ENCODE measurements around the gene FAM217A. TPM values are rescaled to one million over a fixed set of nuclear protein-coding genes. Genes with fewer than 3 reads are reported as not detected.

Gene FAM217A
- total and polyA plus RNA-seq, 9 of the 15 experiments (the other 6 are each of a cell fraction or from before 2014, with no cell fraction given) = not detected

GRCh38 chr6:4055420-4056041 lies 23.4 kb downstream of the FAM217A start (continued):
- TF ChIP-seq, protein P1, sequence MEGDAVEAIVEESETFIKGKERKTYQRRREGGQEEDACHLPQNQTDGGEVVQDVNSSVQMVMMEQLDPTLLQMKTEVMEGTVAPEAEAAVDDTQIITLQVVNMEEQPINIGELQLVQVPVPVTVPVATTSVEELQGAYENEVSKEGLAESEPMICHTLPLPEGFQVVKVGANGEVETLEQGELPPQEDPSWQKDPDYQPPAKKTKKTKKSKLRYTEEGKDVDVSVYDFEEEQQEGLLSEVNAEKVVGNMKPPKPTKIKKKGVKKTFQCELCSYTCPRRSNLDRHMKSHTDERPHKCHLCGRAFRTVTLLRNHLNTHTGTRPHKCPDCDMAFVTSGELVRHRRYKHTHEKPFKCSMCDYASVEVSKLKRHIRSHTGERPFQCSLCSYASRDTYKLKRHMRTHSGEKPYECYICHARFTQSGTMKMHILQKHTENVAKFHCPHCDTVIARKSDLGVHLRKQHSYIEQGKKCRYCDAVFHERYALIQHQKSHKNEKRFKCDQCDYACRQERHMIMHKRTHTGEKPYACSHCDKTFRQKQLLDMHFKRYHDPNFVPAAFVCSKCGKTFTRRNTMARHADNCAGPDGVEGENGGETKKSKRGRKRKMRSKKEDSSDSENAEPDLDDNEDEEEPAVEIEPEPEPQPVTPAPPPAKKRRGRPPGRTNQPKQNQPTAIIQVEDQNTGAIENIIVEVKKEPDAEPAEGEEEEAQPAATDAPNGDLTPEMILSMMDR (IDR thresholded peaks at IDR 0.05 in 2 of 3, conservative IDR thresholded peaks at IDR 0.05 in 1 of 3; ENCODE audit: insufficient read depth in 2 of 3, low read depth in 1 of 3, low read length in 3 of 3) = peak; percentile 48 to 77 (median 48); a peak in 3 of 6 replicates
- peak; percentile 78 to 83 for TF ChIP-seq RAD21 (CRISPR knock-in tag; conservative IDR thresholded peaks at IDR 0.05 in 1 of 2, IDR thresholded peaks at IDR 0.05 in 1 of 2)
- no peak for TF ChIP-seq SMARCE1 (IDR thresholded peaks at IDR 0.05)
- no peak for TF ChIP-seq HLTF (IDR thresholded peaks at IDR 0.05)
- TF ChIP-seq ZNF639 (CRISPR knock-in tag; conservative IDR thresholded peaks at IDR 0.05 in 1 of 2, IDR thresholded peaks at IDR 0.05 in 1 of 2) = no peak
- TF ChIP-seq, protein P2, sequence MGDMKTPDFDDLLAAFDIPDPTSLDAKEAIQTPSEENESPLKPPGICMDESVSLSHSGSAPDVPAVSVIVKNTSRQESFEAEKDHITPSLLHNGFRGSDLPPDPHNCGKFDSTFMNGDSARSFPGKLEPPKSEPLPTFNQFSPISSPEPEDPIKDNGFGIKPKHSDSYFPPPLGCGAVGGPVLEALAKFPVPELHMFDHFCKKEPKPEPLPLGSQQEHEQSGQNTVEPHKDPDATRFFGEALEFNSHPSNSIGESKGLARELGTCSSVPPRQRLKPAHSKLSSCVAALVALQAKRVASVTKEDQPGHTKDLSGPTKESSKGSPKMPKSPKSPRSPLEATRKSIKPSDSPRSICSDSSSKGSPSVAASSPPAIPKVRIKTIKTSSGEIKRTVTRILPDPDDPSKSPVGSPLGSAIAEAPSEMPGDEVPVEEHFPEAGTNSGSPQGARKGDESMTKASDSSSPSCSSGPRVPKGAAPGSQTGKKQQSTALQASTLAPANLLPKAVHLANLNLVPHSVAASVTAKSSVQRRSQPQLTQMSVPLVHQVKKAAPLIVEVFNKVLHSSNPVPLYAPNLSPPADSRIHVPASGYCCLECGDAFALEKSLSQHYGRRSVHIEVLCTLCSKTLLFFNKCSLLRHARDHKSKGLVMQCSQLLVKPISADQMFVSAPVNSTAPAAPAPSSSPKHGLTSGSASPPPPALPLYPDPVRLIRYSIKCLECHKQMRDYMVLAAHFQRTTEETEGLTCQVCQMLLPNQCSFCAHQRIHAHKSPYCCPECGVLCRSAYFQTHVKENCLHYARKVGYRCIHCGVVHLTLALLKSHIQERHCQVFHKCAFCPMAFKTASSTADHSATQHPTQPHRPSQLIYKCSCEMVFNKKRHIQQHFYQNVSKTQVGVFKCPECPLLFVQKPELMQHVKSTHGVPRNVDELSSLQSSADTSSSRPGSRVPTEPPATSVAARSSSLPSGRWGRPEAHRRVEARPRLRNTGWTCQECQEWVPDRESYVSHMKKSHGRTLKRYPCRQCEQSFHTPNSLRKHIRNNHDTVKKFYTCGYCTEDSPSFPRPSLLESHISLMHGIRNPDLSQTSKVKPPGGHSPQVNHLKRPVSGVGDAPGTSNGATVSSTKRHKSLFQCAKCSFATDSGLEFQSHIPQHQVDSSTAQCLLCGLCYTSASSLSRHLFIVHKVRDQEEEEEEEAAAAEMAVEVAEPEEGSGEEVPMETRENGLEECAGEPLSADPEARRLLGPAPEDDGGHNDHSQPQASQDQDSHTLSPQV (IDR thresholded peaks at IDR 0.05) = 0 out of 2 replicates have a peak, but pooled peaks have one; percentile 30
- no peak for TF ChIP-seq NUFIP1 (IDR thresholded peaks at IDR 0.05; ENCODE audit: partially characterized antibody)
- TF ChIP-seq, protein P3, sequence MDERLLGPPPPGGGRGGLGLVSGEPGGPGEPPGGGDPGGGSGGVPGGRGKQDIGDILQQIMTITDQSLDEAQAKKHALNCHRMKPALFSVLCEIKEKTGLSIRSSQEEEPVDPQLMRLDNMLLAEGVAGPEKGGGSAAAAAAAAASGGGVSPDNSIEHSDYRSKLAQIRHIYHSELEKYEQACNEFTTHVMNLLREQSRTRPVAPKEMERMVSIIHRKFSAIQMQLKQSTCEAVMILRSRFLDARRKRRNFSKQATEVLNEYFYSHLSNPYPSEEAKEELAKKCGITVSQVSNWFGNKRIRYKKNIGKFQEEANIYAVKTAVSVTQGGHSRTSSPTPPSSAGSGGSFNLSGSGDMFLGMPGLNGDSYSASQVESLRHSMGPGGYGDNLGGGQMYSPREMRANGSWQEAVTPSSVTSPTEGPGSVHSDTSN (CRISPR knock-in tag; IDR thresholded peaks at IDR 0.05; ENCODE audit: low read depth) = no peak
- TF ChIP-seq, protein P3 (tag; conservative IDR thresholded peaks at IDR 0.05; ENCODE audit: low read depth) = peak; percentile 74
- TF ChIP-seq, protein P4, sequence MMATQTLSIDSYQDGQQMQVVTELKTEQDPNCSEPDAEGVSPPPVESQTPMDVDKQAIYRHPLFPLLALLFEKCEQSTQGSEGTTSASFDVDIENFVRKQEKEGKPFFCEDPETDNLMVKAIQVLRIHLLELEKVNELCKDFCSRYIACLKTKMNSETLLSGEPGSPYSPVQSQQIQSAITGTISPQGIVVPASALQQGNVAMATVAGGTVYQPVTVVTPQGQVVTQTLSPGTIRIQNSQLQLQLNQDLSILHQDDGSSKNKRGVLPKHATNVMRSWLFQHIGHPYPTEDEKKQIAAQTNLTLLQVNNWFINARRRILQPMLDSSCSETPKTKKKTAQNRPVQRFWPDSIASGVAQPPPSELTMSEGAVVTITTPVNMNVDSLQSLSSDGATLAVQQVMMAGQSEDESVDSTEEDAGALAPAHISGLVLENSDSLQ (IDR thresholded peaks at IDR 0.05) = peak; percentile 89
- no peak for TF ChIP-seq SUPT5H (IDR thresholded peaks at IDR 0.05)
